ENCODE results near the gene WAPL. TPM values are rescaled to one million over a fixed set of nuclear protein-coding genes. Genes with fewer than 3 reads are reported as not detected.
"Not testable (repeated sequence)": the region's sequence is repeated elsewhere in the genome, so short reads cannot be mapped to it uniquely, and the experiment has no call there.

The WAPL gene
- polyA plus RNA-seq, 5 donors: 33.6 to 46.6 (median 43.8) TPM

- DNase-seq: no peak
Measured at GRCh38 chr10:86390337-86391120, 131.1 kb downstream of the WAPL start.

GRCh38 chr10:86389441-86390193 is 132.0 kb downstream of the WAPL start:
- DNase-seq: no peak

- not testable (repeated sequence) for DNase-seq
Measured at GRCh38 chr10:86389109-86389440, 132.5 kb downstream of the WAPL start.

- no peak for DNase-seq
Measured at GRCh38 chr10:86388119-86388704, 133.4 kb downstream of the WAPL start.

- DNase-seq: no peak
Measured at GRCh38 chr10:86387178-86387794, 134.3 kb downstream of the WAPL start.

GRCh38 chr10:86385806-86386205 is 135.8 kb downstream of the WAPL start:
- no peak for DNase-seq

Other genes with a start within 250 kb of the WAPL start
- gene GRID1, start 155.0 kb downstream of the WAPL start, polyA plus RNA-seq (ENCODE audit: insufficient read depth in 1 of 5, insufficient read length in 5 of 5, low replicate concordance in 1 of 5): 1 to 10 TPM in 4 of 5 donors, under 1 TPM in 1; 0.54 to 1.5 (median 1.1) TPM
- gene OPN4, start 132.8 kb upstream of the WAPL start, polyA plus RNA-seq (ENCODE audit: insufficient read depth in 1 of 5, insufficient read length in 5 of 5, low replicate concordance in 1 of 5): under 1 TPM in 1 of 5 donors, not detected in 4; 0.05 TPM
- 10 to 100 TPM in 1 of 5 donors, 1 to 10 TPM in 4; 1.1 to 27.1 (median 1.9) TPM for gene LDB3, start 146.7 kb upstream of the WAPL start, polyA plus RNA-seq (ENCODE audit: insufficient read depth in 1 of 5, insufficient read length in 5 of 5, low replicate concordance in 1 of 5)
- 10 to 100 TPM; 53.2 to 90.9 (median 75.3) TPM for gene BMPR1A, start 234.8 kb upstream of the WAPL start, polyA plus RNA-seq (ENCODE audit: insufficient read depth in 1 of 5, insufficient read length in 5 of 5, low replicate concordance in 1 of 5)